ENCODE measurements around the gene ADCY10. TPM values are rescaled to one million over a fixed set of nuclear protein-coding genes. Genes with fewer than 3 reads are reported as not detected.
"Not testable (repeated sequence)": the region's sequence is repeated elsewhere in the genome, so short reads cannot be mapped to it uniquely, and the experiment has no call there.

ADCY10 gene
- polyA plus RNA-seq, 4 donors = 0.24 to 0.66 (median 0.46) TPM

DNA sequence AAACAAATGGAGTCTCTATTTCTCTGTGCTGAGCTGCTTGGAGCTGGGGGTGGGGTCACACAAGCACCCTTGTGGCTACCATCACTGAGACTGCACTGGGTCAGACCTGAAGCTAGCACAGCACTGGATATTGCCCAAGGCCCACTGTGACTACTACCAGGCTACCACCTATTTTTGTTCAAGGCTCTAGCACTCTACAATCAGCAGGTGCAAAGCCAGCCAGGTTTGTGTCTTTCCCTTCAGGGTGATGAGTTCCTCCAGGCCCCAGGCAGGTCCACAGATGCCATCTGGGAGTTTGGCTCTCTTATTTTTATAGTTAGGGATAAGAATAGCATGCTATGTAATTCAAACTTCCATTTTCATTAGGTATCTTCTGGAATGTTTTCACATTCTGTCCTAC, 23.5 kb downstream of the ADCY10 start:
- DNase-seq (ENCODE audit: low read depth in 4 of 4, low spot score in 3 of 4) = no peak

GRCh38 chr1:167887187-167887586, 26.7 kb downstream of the ADCY10 start:
- not testable (repeated sequence) for DNase-seq (ENCODE audit: low read depth in 4 of 4, low spot score in 3 of 4)

- no peak for DNase-seq (ENCODE audit: low read depth in 4 of 4, low spot score in 3 of 4)
Observed at GRCh38 chr1:167882376-167882775, 31.6 kb downstream of the ADCY10 start.

GRCh38 chr1:167881786-167882185, 32.1 kb downstream of the ADCY10 start:
- DNase-seq (ENCODE audit: low read depth in 4 of 4, low spot score in 3 of 4) = no peak

DNA sequence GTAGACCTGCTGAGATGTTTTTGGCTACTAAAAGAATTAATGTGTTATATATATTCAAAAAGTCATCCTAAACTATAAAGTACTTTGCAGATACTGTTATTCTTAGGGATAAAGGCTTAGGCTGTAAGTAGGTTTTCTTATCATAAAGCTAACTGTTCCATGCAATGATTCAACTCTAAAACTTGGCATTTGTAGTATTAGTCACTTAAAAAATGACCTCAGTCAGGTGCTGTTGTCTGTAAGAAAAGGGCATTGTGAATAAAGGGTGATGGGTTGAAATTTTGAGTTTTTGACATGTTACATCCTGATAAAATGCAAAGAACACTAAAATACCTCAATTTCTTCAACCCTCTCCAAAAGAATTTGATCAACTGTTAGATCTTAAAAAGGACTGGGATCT, 32.9 kb downstream of the ADCY10 start:
- no peak for DNase-seq (ENCODE audit: low read depth in 4 of 4, low spot score in 3 of 4)

- DNase-seq (ENCODE audit: low read depth in 4 of 4, low spot score in 3 of 4) = no peak
Observed at GRCh38 chr1:167880580-167881021, 33.3 kb downstream of the ADCY10 start.

- DNase-seq (ENCODE audit: low read depth in 4 of 4, low spot score in 3 of 4) = no peak
Observed at GRCh38 chr1:167879508-167879907, 34.4 kb downstream of the ADCY10 start.

DNA sequence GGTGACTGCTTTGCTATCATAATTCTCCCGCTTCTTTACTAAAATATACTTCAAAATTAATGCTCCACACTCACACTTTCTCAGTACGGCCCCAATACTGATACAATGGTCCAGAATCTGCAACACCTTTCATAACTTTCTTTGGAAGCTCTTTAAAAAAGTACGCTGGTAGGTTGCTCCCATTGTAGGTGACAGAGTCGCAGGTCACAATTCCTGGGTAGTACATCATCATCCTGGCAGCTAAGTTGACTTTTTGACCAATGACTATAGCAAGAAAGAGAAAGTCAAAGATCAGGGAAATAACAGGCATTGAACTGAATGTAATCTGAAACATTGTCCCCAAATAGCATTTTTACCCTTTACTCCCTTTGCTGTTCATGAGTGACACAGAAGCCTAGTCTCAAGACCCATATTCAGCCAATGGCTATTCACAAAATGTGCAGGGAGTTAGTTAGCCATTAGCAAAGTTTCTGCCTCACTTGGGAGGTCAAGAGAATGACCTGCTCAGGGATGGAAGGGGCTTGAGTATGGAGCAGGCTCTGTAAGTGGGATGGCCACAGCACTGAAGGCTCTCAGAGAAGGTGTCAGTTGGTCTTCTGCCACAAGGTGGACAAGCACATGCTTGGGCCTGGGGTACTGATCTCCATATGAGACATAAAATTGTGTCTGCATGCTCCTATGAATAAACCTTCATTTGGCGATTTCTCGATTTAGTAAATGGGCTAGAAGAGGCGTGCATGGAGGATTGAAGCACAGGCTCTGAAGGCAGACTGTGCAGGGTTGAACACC, 35.4 kb downstream of the ADCY10 start:
- DNase-seq (ENCODE audit: low read depth in 4 of 4, low spot score in 3 of 4) = no peak

DNA sequence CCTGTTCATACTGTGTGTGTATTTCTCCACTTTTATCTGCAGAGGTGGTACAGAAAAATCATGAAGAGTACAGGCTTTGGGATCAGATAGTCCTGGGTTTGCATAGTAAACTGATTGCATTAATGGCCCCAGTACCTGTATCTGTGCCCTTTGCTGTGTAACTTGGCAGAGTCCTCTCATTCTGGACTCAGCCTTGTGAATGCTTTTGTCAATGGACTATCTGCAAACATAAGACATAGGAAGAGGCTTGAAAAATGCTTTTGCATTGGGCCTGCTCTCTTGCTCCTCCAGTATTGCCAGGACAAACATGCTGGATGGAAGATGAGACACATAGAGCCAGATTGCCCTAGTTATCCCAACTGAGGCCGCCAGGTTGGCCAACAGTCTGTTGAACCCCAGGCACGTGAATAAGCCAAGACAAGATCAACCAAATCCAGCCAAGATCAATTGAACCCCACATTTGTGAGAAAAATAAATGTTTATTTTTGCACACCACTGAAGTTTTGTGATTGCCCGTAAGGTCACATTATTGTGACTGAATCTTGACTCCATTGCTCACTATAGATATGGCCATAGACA, 37.2 kb downstream of the ADCY10 start:
- no peak for DNase-seq (ENCODE audit: low read depth in 4 of 4, low spot score in 3 of 4)

DNA sequence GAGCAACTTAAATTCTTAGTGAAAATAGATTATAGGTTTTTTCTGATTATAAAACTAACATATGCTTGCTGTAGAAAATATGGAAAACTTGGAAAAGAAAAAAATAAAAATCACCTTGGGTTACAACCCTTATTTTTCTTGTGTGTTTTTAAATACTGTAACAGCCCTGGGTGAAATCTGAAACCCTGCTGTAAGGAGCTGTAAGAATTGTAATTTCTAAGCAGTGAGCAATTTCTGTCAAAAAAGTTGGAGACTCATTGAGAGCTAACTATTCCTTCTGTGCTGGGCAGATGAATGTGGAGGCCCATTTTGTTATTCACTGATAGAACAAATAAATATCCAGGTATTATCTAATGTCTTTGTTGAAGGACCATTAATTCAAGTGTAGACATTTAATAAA, 42.6 kb downstream of the ADCY10 start:
- DNase-seq (ENCODE audit: low read depth in 4 of 4, low spot score in 3 of 4) = no peak

GRCh38 chr1:167869157-167870001, 44.6 kb downstream of the ADCY10 start:
- not testable (repeated sequence) for DNase-seq (ENCODE audit: low read depth in 4 of 4, low spot score in 3 of 4)

GRCh38 chr1:167866739-167867414, 47.1 kb downstream of the ADCY10 start:
- DNase-seq (ENCODE audit: low read depth in 4 of 4, low spot score in 3 of 4) = not testable (repeated sequence)

DNA sequence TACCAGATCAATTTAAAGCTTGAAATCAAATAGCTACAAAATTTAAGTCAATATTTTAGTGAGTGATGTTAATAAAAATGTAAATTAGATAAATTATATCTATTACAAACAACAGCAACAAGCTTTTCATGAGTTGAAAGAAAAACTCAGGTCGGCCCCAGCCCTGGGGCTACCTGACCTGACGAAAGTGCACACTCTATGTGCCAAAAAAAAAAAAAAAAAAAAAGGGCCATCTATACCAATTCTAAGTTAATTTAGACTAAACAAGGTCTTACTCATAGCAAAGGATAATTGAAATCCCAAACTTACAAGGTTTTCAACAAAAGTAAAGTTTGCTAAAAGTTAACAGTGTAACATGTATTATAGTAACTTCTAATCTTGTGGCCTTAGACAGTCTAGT, 47.6 kb downstream of the ADCY10 start:
- not testable (repeated sequence) for DNase-seq (ENCODE audit: low read depth in 4 of 4, low spot score in 3 of 4)

DNA sequence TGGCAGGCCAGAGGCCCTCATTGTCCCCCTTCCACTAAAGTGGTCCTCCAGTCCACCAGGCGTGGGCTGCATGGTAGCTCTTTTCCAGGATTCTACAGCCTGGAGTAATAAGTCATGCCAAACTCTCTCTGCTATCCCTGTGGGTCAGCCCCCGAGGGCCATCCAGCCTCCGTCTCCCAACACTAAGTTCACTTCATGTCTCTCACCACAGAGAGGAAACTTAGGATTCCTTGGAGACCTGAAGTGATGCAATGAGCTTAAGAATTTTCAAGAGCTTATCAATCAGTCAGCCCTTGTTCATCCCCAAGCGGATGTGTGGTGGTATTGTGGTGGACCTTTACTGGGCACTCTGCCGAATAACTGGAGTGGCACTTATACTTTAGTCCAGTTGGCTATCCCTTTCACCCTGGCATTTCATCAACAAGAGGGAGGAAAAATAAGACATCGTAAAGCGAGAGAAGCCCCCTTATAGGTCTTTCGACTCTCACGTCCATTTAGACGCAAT, 48.1 kb downstream of the ADCY10 start:
- DNase-seq (ENCODE audit: low read depth in 4 of 4, low spot score in 3 of 4) = not testable (repeated sequence)

DNA sequence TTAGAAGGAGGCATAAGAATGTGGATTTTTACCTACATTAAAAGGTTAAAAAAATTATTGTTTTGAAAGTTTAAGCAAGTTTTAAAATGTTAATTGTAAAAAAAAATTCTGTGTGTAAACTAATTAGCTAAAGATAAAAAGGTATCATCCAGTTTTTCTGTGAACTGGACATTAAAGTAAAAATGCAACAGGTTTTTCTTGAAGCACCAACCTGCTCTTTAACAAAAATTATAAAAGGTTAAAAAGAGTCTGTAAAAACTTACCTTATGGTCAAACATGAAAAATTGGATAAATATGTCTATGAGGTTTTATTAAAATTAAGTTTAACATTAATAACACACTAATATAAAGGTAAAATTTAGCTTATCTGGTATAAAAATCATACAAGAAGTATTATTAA, 48.7 kb downstream of the ADCY10 start:
- not testable (repeated sequence) for DNase-seq (ENCODE audit: low read depth in 4 of 4, low spot score in 3 of 4)

GRCh38 chr1:167864392-167865032, 49.4 kb downstream of the ADCY10 start:
- DNase-seq (ENCODE audit: low read depth in 4 of 4, low spot score in 3 of 4) = no peak

GRCh38 chr1:167863921-167864279, 50.0 kb downstream of the ADCY10 start:
- no peak for DNase-seq (ENCODE audit: low read depth in 4 of 4, low spot score in 3 of 4)

GRCh38 chr1:167863191-167863920, 50.6 kb downstream of the ADCY10 start:
- not testable (repeated sequence) for DNase-seq (ENCODE audit: low read depth in 4 of 4, low spot score in 3 of 4)

- no peak for DNase-seq (ENCODE audit: low read depth in 4 of 4, low spot score in 3 of 4)
Observed at GRCh38 chr1:167862432-167863076, 51.4 kb downstream of the ADCY10 start.
